ENCODE results near the gene PCDH15.

The PCDH15 gene

GRCh38 chr10:53918755-53919154 lies 882.3 kb downstream of the PCDH15 start:
- DNase-seq (ENCODE audit: extremely low spot score): no peak
- TF ChIP-seq L3MBTL2 (conservative IDR thresholded peaks at IDR 0.05) (no peak), ZNF384 (IDR thresholded peaks at IDR 0.05) (no peak), TARDBP (IDR thresholded peaks at IDR 0.05) (no peak), FOXK2 (IDR thresholded peaks at IDR 0.05) (no peak), BHLHE40 (IDR thresholded peaks at IDR 0.05; ENCODE audit: borderline replicate concordance) (no peak), LEF1 (IDR thresholded peaks at IDR 0.05; ENCODE audit: borderline replicate concordance) (no peak), ELF4 (IDR thresholded peaks at IDR 0.05) (no peak), FOXA1 (IDR thresholded peaks at IDR 0.05) (no peak)
- POLR2A ChIA-PET: no interaction called here
- CTCF ChIA-PET: no interaction called here

- ChIA-PET CTCF (no interaction called here), POLR2A (no interaction called here)
- TF ChIP-seq TARDBP (IDR thresholded peaks at IDR 0.05): no peak
- no peak for TF ChIP-seq L3MBTL2 (conservative IDR thresholded peaks at IDR 0.05)
- no peak for TF ChIP-seq SP1 (IDR thresholded peaks at IDR 0.05)
- no peak for TF ChIP-seq ELF4 (IDR thresholded peaks at IDR 0.05)
- DNase-seq (ENCODE audit: extremely low spot score): no peak
Measured at GRCh38 chr10:53909791-53910190, 891.2 kb downstream of the PCDH15 start.

GRCh38 chr10:53904506-53905241 lies 896.4 kb downstream of the PCDH15 start:
- ChIA-PET CTCF (no interaction called here), POLR2A (interaction anchor here (0.8 kb wide), 1 partner anchor 12 kb away, joined by 3 read pairs; no protein-coding TSS in a partner anchor)
- TF ChIP-seq ELF4 (IDR thresholded peaks at IDR 0.05) (no peak), PKNOX1 (IDR thresholded peaks at IDR 0.05) (no peak), SP1 (IDR thresholded peaks at IDR 0.05) (no peak), FOXK2 (IDR thresholded peaks at IDR 0.05) (no peak)
- DNase-seq (ENCODE audit: extremely low spot score): no peak

GRCh38 chr10:53903756-53904155 lies 897.3 kb downstream of the PCDH15 start:
- POLR2A ChIA-PET: interaction anchor here (0.8 kb wide), 1 partner anchor 13 kb away, joined by 3 read pairs; no protein-coding TSS in a partner anchor
- TF ChIP-seq FOXK2 (IDR thresholded peaks at IDR 0.05) (no peak), FOXA1 (IDR thresholded peaks at IDR 0.05) (no peak), SP1 (IDR thresholded peaks at IDR 0.05) (no peak), SUZ12 (IDR thresholded peaks at IDR 0.05) (no peak), FOXM1 (IDR thresholded peaks at IDR 0.05; ENCODE audit: borderline replicate concordance) (no peak), ELF4 (IDR thresholded peaks at IDR 0.05) (no peak), LEF1 (IDR thresholded peaks at IDR 0.05; ENCODE audit: borderline replicate concordance) (no peak), NFRKB (IDR thresholded peaks at IDR 0.05) (no peak), HDGF (IDR thresholded peaks at IDR 0.05; ENCODE audit: borderline replicate concordance) (no peak), TARDBP (IDR thresholded peaks at IDR 0.05) (no peak), BHLHE40 (IDR thresholded peaks at IDR 0.05; ENCODE audit: borderline replicate concordance) (no peak), ZNF384 (IDR thresholded peaks at IDR 0.05) (no peak)
- DNase-seq (ENCODE audit: extremely low spot score): no peak
- CTCF ChIA-PET: no interaction called here

- ChIA-PET POLR2A (no interaction called here), CTCF (no interaction called here)
- no peak for DNase-seq (ENCODE audit: extremely low spot score)
- TF ChIP-seq TARDBP (IDR thresholded peaks at IDR 0.05) (no peak), CTBP1 (IDR thresholded peaks at IDR 0.05; ENCODE audit: borderline replicate concordance) (no peak), SP1 (IDR thresholded peaks at IDR 0.05) (no peak), HDGF (IDR thresholded peaks at IDR 0.05; ENCODE audit: borderline replicate concordance) (no peak)
Measured at GRCh38 chr10:53899463-53900160, 901.4 kb downstream of the PCDH15 start.

- TF ChIP-seq LEF1 (IDR thresholded peaks at IDR 0.05; ENCODE audit: borderline replicate concordance) (no peak), SP1 (IDR thresholded peaks at IDR 0.05) (no peak), ELF4 (IDR thresholded peaks at IDR 0.05) (no peak), CTBP1 (IDR thresholded peaks at IDR 0.05; ENCODE audit: borderline replicate concordance) (no peak), TARDBP (IDR thresholded peaks at IDR 0.05) (no peak), FOXM1 (IDR thresholded peaks at IDR 0.05; ENCODE audit: borderline replicate concordance) (no peak), ZNF384 (IDR thresholded peaks at IDR 0.05) (no peak)
- POLR2A ChIA-PET: no interaction called here
- DNase-seq (ENCODE audit: extremely low spot score): no peak
- CTCF ChIA-PET: no interaction called here
Measured at GRCh38 chr10:53898532-53898931, 902.5 kb downstream of the PCDH15 start.

GRCh38 chr10:53894145-53894544 lies 906.9 kb downstream of the PCDH15 start:
- ChIA-PET CTCF (no interaction called here), POLR2A (no interaction called here)
- DNase-seq (ENCODE audit: extremely low spot score): no peak
- TF ChIP-seq HDGF (IDR thresholded peaks at IDR 0.05; ENCODE audit: borderline replicate concordance) (no peak), TARDBP (IDR thresholded peaks at IDR 0.05) (no peak), PKNOX1 (IDR thresholded peaks at IDR 0.05) (no peak), FOXK2 (IDR thresholded peaks at IDR 0.05) (no peak), ELF4 (IDR thresholded peaks at IDR 0.05) (no peak), SUZ12 (IDR thresholded peaks at IDR 0.05) (no peak), CTBP1 (IDR thresholded peaks at IDR 0.05; ENCODE audit: borderline replicate concordance) (no peak), FOXA1 (IDR thresholded peaks at IDR 0.05) (no peak), ARNT (IDR thresholded peaks at IDR 0.05) (no peak), L3MBTL2 (conservative IDR thresholded peaks at IDR 0.05) (no peak)

Data from HEK293T (cell line).